Measurements from ENCODE around the gene IQSEC1. TPM values are rescaled to one million over a fixed set of nuclear protein-coding genes. Genes with fewer than 3 reads are reported as not detected.

IQSEC1 gene
- total and polyA plus RNA-seq, 2 donors (not counting 3 experiments of a cell fraction or from before 2014, with no cell fraction given) = 5.2 to 18.0 TPM

DNA sequence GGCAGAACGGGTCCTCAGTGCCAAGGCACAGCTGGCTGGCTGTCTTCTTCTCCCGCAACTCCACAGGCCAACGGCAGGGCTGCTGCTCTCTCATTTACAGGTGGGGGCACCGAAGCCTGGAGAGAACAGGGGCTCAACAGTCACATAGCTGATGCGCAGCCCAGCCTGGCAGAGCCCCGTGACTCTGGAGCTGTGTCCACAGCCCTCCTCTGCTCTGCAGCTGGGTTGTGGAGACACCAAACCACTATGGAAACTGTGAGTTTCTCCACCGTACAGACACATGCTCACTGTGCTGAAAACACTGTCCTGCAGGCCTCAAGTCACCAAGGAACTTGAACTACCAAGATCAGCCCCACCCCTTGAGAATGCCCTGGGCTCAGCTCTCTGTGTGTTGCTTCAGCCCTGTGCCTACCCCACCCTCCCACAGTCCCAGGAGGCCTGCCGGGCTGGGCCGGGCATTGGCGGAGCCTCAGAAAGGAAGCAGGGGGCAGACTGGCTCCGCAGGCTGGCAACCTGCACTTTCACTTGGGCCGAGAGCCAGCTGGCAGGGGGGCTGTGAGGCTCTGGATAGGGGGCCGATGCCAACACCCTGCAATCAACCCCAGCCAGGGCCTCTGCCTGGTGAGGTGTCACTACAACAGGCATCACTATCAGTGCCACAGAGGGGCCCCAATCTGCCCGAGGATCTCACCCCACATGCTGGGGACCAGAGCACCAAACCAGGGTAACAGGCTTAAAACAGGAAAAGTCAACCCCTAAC, 118.2 kb downstream of the IQSEC1 start:
- ChIA-PET POLR2A (no interaction called here), CTCF (interaction anchor here (0.8 to 1.5 kb wide), 5 partner anchors 12 to 59 kb away, joined by 3 to 13 read pairs (median 3); no protein-coding TSS in a partner anchor)
- intact Hi-C loops (cut with micrococcal nuclease) (no loop called here), dilution Hi-C loops (cut with MboI; ENCODE audit: extremely low pct_ligation_motif_present, low sequenced_read_pairs) (no loop called here)
- H3K4me3 ChIP-seq (replicated peaks in 1 of 3; ENCODE audit: insufficient read depth in 1 of 3, low read depth in 1 of 3, low read length in 3 of 3) = no peak overlapping the region
- no peaks in the 10 kb centered on the region for H3K36me3 ChIP-seq (ENCODE audit: control insufficient read depth in 2 of 2, extremely low read depth in 1 of 2, insufficient read depth in 2 of 2, low read length in 2 of 2)
- TF ChIP-seq MAX (IDR thresholded peaks at IDR 0.05; ENCODE audit: insufficient read depth, insufficient read length) (no peak), POLR2A (IDR thresholded peaks at IDR 0.05; ENCODE audit: low read depth, low read length) (no peak), GATA2 (IDR thresholded peaks at IDR 0.05; ENCODE audit: insufficient read depth, insufficient read length, low read depth, low read length) (no peak)
- no peaks in the 10 kb centered on the region for H3K27me3 ChIP-seq (ENCODE audit: control insufficient read depth in 2 of 2, insufficient read depth in 2 of 2, low read length in 2 of 2)
- H3K9me3 ChIP-seq (replicated peaks; ENCODE audit: control insufficient read depth, insufficient read depth, low read length) = no peaks in the 10 kb centered on the region
- BruUV-seq (replicated peaks) = no TSS peak
- H2AFZ ChIP-seq (ENCODE audit: low read depth, low read length) = no peak overlapping the region
- no peak overlapping the region for H3K9ac ChIP-seq (replicated peaks; ENCODE audit: extremely low read depth, insufficient read depth, low read length)
- peaks cover 15% of the 10 kb centered on the region for H3K4me1 ChIP-seq (ENCODE audit: control insufficient read depth, extremely low read depth, insufficient read depth, low read length)
- H3K79me2 ChIP-seq (ENCODE audit: control insufficient read depth, insufficient read depth, low read length) = no peaks in the 10 kb centered on the region
- FAIRE-seq = no peak
- H3K9me1 ChIP-seq (replicated peaks; ENCODE audit: control insufficient read depth, extremely low read depth, insufficient read depth, low read length) = no peaks in the 10 kb centered on the region
- H3K4me2 ChIP-seq (ENCODE audit: insufficient read depth, low read length) = no peak overlapping the region
- no peak overlapping the region for H3K27ac ChIP-seq (ENCODE audit: insufficient read depth, low read depth, low read length)
- no peaks in the 10 kb centered on the region for H4K20me1 ChIP-seq (replicated peaks; ENCODE audit: control insufficient read depth, extremely low read depth, insufficient read depth, low read length)
- peak; percentile 55 for DNase-seq (ENCODE audit: low read depth, low spot score)

- H3K27ac ChIP-seq (ENCODE audit: insufficient read depth, low read depth, low read length) = no peak overlapping the region
- no peak overlapping the region for H3K4me2 ChIP-seq (ENCODE audit: insufficient read depth, low read length)
- intact Hi-C loops (cut with micrococcal nuclease) = no loop called here
- no peak overlapping the region for H3K9ac ChIP-seq (replicated peaks; ENCODE audit: extremely low read depth, insufficient read depth, low read length)
- H3K4me3 ChIP-seq (replicated peaks in 1 of 3; ENCODE audit: insufficient read depth in 1 of 3, low read depth in 1 of 3, low read length in 3 of 3) = no peak overlapping the region
- dilution Hi-C loops (cut with MboI; ENCODE audit: extremely low pct_ligation_motif_present, low sequenced_read_pairs) = no loop called here
- POLR2A ChIA-PET = no interaction called here
- no peaks in the 10 kb centered on the region for H3K79me2 ChIP-seq (ENCODE audit: control insufficient read depth, insufficient read depth, low read length)
- peaks cover 14% of the 10 kb centered on the region for H3K4me1 ChIP-seq (ENCODE audit: control insufficient read depth, extremely low read depth, insufficient read depth, low read length)
- DNase-seq (ENCODE audit: low read depth, low spot score) (no peak), FAIRE-seq (no peak)
- CTCF ChIA-PET = interaction anchor here (1.4 to 1.5 kb wide), 2 partner anchors 13 to 30 kb away, joined by 7 to 13 read pairs; no protein-coding TSS in a partner anchor
- BruUV-seq (replicated peaks) = no TSS peak
- H3K9me3 ChIP-seq (replicated peaks; ENCODE audit: control insufficient read depth, insufficient read depth, low read length) = no peaks in the 10 kb centered on the region
- no peaks in the 10 kb centered on the region for H3K9me1 ChIP-seq (replicated peaks; ENCODE audit: control insufficient read depth, extremely low read depth, insufficient read depth, low read length)
- TF ChIP-seq GATA2 (IDR thresholded peaks at IDR 0.05; ENCODE audit: insufficient read depth, insufficient read length, low read depth, low read length) = no peak
- TF ChIP-seq, protein P1, sequence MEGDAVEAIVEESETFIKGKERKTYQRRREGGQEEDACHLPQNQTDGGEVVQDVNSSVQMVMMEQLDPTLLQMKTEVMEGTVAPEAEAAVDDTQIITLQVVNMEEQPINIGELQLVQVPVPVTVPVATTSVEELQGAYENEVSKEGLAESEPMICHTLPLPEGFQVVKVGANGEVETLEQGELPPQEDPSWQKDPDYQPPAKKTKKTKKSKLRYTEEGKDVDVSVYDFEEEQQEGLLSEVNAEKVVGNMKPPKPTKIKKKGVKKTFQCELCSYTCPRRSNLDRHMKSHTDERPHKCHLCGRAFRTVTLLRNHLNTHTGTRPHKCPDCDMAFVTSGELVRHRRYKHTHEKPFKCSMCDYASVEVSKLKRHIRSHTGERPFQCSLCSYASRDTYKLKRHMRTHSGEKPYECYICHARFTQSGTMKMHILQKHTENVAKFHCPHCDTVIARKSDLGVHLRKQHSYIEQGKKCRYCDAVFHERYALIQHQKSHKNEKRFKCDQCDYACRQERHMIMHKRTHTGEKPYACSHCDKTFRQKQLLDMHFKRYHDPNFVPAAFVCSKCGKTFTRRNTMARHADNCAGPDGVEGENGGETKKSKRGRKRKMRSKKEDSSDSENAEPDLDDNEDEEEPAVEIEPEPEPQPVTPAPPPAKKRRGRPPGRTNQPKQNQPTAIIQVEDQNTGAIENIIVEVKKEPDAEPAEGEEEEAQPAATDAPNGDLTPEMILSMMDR (IDR thresholded peaks at IDR 0.05; ENCODE audit: extremely low read depth in 1 of 2, insufficient read depth in 1 of 2, low read depth in 1 of 2, low read length in 2 of 2) = no peak
- no peak for TF ChIP-seq EZH2 (IDR thresholded peaks at IDR 0.05; ENCODE audit: borderline replicate concordance, low read depth, low read length, severe bottlenecking)
- TF ChIP-seq MYC (IDR thresholded peaks at IDR 0.05; ENCODE audit: low read depth, low read length) = no peak
- TF ChIP-seq FOS (IDR thresholded peaks at IDR 0.05; ENCODE audit: borderline replicate concordance, insufficient read depth, low read length) = no peak
- TF ChIP-seq POLR2A (IDR thresholded peaks at IDR 0.05; ENCODE audit: low read depth, low read length) = no peak
- TF ChIP-seq POLR2AphosphoS5 (IDR thresholded peaks at IDR 0.05; ENCODE audit: insufficient read depth, low read depth, low read length) = no peak
- TF ChIP-seq JUN (IDR thresholded peaks at IDR 0.05; ENCODE audit: borderline replicate concordance, insufficient read depth, insufficient read length, low read depth) = no peak
- TF ChIP-seq MAX (IDR thresholded peaks at IDR 0.05; ENCODE audit: insufficient read depth, insufficient read length) = no peak
- no peaks in the 10 kb centered on the region for H4K20me1 ChIP-seq (replicated peaks; ENCODE audit: control insufficient read depth, extremely low read depth, insufficient read depth, low read length)
- no peak overlapping the region for H2AFZ ChIP-seq (ENCODE audit: low read depth, low read length)
- no peaks in the 10 kb centered on the region for H3K27me3 ChIP-seq (ENCODE audit: control insufficient read depth in 2 of 2, insufficient read depth in 2 of 2, low read length in 2 of 2)
- no peaks in the 10 kb centered on the region for H3K36me3 ChIP-seq (ENCODE audit: control insufficient read depth in 2 of 2, extremely low read depth in 1 of 2, insufficient read depth in 2 of 2, low read length in 2 of 2)
Observed at GRCh38 chr3:12954180-12954579, 119.0 kb downstream of the IQSEC1 start.
